Fibroblast of pulmonary artery (primary cell): ENCODE data around the gene ZNF484.
"Not testable (repeated sequence)": the region's sequence is repeated elsewhere in the genome, so short reads cannot be mapped to it uniquely, and the experiment has no call there.

ENCODE experiments used
- DNase-seq: peaks from one replicate; pipeline ENCODE4 v3.0.0-alpha.2; 2010; ENCODE audit warnings: low read depth
- H3K4me3 ChIP-seq: replicated peaks from 2 replicates; pipeline ENCODE4 v1.5.1; 2011; ENCODE audit warnings: low read depth, mild to moderate bottlenecking, control low read depth, low read length, moderate library complexity
- TF ChIP-seq, protein P1 (sequence below): IDR thresholded peaks from 2 replicates; pipeline ENCODE4 v1.5.1; 2011; ENCODE audit warnings: mild to moderate bottlenecking, control low read depth, low read length, inconsistent platforms; ENCODE audit errors: missing control alignments

Gene ZNF484

DNA sequence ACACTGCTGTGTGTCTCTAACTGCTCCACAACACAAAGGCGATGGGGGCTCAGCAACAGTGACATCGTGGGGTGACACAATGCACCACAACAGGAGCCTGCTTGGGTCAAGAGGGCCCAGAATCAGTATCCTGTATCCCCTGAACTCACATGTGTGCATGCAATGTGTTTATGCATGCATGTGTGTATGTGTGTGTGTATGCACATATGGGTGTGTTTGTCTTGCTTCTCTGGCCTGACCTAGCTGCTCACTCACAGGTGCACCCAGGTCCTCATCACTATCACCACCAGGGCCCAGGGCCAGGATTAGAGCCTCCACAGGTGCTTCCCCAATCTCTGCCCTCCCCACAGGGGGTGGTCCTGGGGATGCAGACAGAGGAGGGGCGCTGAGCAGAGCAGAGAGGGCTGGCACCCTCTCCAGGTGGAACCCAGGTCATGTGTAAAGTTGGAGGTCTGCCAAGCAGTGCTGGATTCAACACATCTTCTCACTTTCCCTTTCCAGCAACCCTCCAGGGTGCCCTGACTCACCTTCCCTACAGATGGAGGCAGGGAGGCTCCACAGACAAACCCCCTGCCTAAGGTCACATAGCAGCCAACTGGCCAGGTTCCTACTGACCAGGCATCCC lies 18.1 kb upstream of the ZNF484 start:
- H3K4me3 ChIP-seq, result no peak overlapping the region
- TF ChIP-seq, protein P1, sequence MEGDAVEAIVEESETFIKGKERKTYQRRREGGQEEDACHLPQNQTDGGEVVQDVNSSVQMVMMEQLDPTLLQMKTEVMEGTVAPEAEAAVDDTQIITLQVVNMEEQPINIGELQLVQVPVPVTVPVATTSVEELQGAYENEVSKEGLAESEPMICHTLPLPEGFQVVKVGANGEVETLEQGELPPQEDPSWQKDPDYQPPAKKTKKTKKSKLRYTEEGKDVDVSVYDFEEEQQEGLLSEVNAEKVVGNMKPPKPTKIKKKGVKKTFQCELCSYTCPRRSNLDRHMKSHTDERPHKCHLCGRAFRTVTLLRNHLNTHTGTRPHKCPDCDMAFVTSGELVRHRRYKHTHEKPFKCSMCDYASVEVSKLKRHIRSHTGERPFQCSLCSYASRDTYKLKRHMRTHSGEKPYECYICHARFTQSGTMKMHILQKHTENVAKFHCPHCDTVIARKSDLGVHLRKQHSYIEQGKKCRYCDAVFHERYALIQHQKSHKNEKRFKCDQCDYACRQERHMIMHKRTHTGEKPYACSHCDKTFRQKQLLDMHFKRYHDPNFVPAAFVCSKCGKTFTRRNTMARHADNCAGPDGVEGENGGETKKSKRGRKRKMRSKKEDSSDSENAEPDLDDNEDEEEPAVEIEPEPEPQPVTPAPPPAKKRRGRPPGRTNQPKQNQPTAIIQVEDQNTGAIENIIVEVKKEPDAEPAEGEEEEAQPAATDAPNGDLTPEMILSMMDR, result no peak
- DNase-seq, result no peak

DNA sequence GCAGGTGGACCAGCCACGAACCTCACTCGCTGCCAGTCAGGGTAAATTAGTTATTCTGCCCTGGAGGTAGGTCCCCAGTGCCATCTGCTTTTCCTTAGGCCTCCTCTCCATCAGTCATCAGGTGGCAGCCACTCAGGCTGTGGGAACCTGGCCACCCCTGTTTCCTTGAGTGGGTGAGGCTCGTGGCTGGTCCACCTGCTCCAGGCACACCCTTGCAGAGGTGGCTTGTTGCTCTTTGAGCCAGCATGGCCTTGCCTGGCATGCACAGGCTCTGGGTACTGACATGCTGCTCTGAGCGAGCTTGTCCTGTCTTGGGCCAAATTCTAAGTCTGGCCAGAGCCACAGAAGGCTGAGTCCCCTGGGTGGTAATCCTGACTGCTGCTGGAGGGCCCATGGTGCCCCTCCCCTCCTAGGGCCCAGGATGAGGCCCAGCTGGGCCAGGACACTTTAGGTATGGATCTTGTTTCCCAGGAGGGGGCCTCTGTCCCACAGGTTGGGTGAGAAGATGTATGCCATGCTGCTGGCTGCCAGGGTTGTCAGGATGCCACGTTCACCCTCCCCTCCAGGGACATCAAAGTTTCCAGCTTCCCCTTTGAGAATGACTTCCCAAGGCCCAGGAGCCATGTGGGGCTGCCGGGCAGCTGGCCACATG lies 17.0 kb upstream of the ZNF484 start:
- TF ChIP-seq, protein P1, result no peak
- DNase-seq, result no peak
- no peak overlapping the region for H3K4me3 ChIP-seq

DNA sequence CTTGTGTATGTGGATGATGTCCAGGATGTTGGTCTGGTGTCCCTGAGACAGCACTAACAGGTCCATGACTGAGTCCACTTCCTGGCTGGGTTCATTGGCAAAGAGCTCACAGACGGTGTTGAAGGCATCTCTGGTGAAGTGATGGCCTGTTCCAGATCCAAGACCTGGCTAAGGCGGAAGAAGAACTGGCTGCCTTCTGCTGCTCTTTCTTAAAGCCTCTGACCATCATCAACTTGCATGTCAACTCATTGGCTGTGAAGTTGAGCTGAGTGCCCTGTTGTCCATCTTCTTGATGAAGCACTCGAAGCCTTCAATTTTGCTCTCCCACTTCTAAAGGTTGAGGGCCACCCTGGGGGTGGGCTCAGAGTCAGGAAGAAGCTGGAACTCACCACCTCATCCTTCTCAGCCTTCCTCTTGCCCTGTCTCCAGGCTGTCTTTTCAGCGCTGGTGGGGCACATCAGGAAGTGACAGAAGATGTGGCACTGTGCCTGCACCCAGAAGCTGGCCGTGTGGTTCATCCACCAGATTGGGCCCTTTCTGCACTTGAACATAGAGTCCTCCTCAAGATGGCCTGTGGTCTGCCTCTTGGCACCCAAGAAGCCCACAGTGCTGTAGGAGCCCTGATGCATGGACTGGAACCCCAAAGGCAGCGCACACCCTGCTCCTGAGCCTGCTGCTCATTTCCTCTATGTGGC lies 16.2 kb upstream of the ZNF484 start:
- not testable (repeated sequence) for DNase-seq, H3K4me3 ChIP-seq

DNA sequence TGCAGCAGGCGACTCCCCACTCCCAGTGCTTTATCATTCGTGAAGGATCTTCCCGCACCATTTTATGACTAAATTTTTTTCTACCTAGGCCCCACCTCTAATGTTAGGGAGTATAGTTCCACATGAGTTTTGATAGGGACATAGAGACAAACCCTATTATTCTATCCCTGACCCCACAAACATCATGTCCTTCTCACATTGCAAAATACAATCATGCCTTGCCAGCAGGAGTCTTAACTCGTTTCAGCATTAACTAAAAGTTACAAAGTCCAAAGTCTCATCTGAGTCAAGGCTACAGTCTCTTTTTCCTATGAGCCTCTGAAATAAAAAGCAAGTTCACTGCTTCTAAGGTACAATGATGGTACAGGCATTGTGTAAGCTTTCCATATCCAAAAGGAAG lies 14.4 kb upstream of the ZNF484 start:
- H3K4me3 ChIP-seq, DNase-seq: not testable (repeated sequence)

DNA sequence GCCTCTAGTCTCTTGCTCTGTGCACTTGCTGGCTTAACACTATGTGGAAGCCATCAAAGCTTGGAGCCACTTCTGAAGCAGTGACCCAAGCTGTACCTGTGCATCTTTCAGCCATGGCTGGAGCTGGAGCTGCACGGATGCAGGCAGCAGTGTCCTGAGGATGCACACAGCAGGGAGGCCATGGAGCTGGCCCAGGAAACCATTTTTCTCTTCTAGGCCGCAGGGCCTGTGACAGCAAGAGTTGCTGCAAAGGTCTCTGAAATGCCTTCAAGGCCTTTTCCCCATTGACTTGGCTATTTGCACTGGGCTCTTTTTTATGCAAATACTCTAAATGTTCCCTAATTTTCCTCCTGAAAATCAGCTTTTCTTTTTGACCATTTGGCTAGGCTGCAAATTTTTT lies 12.9 kb upstream of the ZNF484 start:
- H3K4me3 ChIP-seq, result no peak overlapping the region
- no peak for DNase-seq
- TF ChIP-seq, protein P1, result no peak

DNA sequence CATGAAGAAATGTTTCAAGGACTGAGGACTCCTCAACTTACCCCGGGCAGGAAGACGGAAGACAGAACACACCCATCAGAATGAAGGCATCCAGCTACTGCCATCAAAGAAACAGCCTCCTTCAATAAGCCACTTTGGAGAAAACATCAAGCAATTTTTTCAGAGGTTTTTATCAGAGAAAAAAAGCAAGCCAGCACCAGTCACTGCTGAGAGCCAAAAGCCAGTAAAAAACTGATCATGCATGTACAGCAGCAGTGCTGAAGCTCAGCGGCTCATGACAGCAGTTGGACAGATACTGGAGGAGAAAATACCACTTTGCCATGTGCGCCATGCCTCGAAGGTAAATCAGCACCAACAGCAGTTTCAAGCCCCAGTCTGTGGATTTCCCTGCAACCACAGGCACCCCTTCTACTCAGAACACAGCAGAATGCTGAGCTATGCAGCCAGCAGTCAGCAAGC lies 10.1 kb upstream of the ZNF484 start:
- no peak overlapping the region for H3K4me3 ChIP-seq
- no peak for DNase-seq
- TF ChIP-seq, protein P1, result no peak

DNA sequence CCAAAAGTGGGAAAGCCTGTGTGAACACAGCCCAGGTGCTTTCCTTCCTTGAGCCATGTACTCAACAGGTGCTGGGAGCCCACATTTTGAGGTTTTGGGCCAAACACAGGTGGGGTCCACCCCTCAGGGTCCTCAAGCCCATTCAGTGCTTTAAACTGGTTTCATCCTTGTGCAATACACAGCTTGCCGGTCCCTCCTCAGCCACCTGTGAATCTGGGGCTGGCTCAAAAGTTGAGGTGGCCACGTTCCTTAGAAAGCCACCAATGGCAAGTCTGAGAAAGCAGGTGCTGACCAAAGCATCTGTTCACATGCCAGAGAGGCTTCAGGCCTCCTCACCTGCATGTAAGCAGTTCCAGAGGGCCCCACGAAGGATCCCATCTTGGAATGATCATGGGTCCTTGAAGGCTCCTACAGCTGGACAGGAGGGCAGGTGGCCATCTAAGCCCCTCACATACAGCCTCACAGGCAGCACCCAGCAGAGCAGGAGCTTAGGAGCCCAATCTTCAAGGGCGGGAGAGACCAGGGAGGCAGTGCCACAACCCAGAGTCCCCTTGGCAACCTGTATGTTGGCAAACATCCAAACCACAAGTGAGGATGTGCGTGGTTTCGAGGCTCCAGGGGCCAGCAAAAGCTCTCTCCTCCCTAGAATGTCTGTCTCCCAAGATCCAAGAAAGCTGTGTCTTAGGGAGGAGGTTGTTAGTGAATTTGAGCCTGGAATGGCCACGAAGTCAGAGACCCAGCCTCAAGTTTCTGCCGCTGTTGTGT lies 9.2 kb upstream of the ZNF484 start:
- not testable (repeated sequence) for H3K4me3 ChIP-seq
- peak; percentile 3 for DNase-seq

DNA sequence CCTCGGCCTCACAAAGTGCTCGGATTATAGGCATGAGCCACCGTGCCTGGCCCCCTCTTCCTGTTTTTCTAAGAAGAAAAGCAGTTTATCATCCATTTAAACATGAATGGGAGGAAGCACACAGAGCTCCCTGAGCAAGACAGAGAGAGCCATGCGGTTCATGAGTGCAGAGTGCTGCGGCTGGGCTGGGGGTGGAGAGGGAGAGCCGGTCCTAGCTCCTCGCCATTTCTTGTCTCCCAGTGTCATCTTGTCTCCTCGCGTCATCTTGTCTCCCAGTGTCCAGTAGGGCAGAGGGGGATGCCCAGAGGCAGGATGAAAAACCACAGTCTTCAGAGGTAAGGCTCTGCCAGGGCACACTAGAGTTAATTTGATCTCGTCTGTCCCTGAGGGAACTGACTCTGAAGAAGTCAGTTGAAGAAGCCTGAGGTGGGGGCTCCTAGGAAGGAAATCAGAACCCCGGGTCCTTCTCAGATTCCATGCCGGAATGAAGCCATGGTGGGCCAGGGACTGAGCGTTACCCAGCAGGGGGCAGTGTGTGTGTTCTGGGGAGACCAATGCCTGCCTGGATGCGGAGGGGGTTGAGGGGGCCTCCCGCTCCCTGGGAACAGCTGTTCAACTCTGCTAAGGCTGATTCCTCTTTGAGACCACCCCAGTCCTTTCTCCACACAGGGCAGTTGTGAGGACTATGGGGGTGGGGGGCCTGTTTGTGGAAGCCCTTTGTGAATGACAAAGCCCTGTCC lies 6.0 kb upstream of the ZNF484 start:
- not testable (repeated sequence) for DNase-seq, H3K4me3 ChIP-seq
